Activated naive CD4-positive, alpha-beta T cell treated with Interleukin-2 at 50 U/mL for 16 hours (primary cell): ENCODE measurements around the gene EVPL.
"Not testable (repeated sequence)": the region's sequence is repeated elsewhere in the genome, so short reads cannot be mapped to it uniquely, and the experiment has no call there.

Experiments used
- DNase-seq: peaks from one replicate; pipeline ENCODE4 v3.0.0-alpha.2; 2020

EVPL gene

DNA sequence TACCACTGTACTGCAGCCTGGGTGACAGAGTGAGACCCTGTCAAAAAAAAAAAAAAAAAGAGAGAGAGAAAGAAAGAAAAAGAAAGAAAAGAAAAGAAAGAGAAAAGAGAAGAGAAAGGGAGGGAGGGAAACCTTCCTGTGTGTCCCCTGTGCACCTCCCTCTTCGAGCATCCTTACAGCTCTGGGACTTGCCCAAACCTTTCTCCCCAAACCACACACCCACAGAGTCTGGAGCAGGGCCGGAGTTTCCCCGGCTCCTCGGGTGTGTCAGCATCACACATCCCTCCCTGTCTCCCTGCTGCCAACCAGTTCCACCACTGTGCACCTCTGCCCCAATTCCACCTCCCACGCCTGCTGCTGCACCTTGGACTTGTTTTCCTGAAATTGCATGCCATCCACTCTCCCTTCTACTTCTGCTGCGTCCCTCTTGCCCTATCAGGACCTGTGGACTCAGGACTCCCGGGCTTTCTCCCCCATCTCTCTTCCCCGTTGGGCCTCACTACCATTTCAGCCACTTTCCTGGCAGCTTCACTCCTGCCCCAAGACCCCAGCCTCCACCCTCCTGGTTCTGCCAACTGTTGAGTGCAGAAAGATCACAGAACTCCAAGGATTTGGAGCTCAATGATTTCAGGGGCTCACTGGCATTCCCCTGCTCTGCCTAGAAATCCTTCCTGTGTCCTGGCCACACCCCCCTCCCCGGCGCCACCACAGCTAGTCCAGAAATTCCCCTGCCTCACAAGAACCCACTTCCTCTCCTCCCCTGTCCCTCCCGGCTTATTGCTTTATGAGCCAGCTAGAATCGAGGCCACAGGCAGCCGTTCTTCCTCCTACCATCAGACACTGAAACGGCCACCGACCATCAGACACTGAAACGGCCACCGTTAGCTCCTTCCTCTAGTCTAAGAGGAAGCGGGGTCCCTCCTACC lies 30.2 kb downstream of the EVPL start:
- DNase-seq: peak; percentile 42

DNA sequence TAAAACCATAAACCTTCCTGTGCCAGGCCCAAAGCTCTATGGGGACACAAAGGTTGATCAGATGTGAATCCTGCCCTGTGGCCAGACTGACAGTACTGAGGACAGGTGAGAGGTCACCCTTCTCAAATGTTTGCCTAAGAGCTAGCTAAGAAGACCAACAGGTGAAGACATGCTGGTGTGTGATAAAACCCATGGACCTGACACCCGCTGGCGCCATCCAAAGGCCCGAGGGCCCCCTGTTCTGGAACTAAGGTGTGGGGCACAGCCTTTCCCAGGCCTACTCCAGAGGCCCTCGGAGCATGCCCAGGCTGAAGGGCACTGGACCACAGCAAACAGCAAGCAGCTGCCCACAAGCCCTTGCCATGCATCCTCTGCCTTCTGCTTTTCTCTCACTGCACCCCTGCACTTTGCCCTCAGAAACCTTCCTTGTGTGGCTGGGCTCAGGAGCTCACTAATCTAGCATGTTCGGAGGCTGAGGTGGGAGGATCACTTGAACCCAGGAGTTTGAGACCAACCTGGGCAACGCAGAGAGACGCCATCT lies 31.7 kb downstream of the EVPL start:
- no peak for DNase-seq

DNA sequence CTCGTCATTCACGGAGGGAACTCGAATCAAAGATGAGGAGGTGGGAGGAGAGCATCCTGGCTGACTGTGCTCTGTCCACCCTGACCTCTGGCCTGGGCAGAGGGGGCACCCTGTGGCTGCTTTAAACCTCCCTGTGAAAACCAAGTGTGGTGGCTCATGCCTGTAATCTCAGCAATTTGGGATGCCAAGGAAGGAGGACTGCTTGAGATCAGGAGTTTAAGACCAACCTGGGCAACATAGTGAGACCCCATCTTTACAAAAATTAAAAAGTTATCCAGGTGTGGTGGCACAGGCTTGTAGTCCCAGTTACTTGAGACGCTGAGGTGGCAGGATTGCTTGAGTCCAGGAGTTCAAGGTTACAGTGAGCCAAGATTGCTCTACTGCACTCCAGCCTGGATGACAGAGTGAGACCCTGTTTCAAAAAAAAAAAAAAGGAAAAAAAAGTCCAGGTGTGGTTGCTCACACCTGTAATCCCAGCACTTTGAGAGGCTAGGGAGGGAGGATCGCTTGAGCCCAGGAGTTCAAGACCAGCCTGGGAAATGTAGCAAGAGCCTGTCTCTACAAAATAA lies 32.2 kb downstream of the EVPL start:
- DNase-seq: no peak

DNA sequence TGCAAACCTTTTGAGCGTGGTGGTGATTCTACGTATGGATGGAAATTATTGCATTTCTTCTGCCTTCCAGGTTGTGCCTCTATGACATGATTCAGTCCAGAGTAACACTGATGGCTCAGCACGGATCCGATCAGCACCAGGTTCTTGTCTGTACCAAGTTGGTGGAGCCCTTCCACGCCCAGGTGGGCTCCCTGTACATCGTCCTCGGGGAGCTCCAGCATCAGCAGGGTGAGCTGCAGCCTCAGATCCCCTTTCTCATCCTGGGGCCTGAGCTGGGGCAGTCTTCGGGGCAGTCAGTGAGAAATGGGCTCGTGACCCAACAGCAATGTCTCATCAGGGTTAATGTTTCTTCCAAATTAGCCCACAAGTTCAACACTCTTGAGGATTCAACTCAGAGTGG lies 35.7 kb downstream of the EVPL start:
- no peak for DNase-seq

DNA sequence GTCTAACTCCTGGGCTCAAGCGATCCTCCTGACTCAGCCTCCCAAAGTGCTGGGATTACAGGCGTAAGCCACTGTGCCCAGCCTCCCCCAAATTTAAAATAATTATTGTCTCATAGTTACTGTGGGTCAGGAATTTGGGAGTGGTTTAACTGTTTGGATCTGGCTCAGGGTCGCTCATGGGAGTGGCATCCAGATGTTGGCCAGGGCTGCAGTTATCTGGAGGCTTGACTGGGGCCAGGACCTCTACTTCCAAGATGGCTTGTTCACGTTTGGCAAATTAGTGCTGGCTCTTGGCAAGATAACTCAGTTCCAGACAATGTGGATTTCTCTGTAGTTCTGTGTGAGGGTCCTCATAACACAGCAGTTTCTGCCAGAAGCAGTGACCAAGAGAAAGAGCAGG lies 40.1 kb downstream of the EVPL start:
- DNase-seq: no peak

DNA sequence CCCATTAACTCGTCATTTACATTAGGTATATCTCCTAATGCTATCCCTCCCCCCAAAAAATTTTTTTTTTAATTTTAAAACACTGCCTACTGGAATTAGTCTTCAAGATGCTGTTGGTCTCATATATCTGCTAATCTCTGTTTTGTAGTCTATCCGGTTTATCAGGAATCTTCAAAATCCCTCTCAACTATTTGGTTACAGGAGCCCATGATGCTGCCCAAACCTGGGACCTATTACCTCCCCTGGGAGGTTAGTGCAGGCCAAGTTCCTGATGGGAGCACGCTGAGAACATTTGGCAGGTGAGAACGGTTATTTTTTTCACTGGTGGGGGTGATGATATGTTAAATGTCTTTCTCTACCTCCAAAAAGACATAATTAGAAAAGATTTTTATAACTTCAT lies 41.1 kb downstream of the EVPL start:
- no peak for DNase-seq

DNA sequence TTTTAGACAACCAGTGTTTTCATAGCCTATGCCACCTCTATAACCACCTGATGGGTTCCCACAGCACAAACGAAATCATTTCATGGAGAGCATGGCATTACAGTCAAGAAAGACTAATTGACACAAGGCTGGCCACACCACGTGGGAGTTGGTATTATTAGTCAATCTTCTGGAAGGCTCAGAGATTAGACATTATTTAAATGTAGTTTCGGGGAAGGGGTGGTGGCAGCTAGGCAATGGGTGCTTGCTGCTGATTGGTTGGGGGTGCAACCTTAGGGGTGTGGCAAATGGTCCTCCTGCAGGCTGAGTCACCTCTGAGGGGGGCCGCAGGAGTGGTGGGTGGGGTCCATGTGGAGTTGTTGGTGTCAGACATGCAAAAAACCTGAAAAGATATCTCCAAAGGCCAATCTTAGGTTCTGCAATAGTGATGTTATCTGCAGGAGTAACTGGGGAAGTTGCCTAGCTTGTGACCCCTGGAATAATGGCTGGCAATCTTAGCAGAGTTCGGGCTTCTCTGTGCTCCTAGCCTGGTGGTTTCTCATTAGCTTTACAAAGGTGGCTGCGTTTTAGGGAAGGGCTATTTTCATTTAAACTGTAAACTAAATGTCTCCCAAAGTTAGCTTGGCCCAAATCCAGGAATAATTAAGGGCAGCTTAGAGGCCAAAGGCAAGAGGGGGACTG lies 43.5 kb downstream of the EVPL start:
- no peak for DNase-seq

DNA sequence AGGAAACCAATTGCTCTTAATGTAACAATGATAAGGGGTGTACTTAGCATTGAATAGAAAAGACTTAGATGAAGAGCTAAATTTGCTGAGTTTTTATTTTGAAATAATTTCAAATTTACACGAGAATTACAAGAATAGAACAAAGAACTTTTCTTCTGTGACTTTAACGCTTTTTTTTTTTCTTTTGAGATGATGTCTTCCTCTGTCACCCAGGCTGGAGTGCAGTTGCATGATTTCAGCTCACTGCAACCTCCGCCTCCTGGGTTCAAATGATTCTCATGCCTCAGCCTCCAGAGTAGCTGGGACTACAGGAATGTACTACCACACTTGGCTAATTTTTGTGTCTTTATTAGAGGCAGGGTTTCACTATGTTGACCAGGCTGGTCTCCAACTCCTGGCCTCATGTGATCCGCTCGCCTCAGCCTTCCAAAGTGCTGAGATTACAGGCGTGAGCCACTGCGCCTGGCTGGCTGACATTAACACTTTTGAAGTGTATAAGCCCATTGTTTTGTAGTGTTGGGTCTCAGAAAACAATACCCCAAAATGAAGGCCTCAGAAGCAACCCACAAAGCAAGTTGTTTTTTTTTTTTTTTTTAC lies 46.0 kb downstream of the EVPL start:
- DNase-seq: no peak

DNA sequence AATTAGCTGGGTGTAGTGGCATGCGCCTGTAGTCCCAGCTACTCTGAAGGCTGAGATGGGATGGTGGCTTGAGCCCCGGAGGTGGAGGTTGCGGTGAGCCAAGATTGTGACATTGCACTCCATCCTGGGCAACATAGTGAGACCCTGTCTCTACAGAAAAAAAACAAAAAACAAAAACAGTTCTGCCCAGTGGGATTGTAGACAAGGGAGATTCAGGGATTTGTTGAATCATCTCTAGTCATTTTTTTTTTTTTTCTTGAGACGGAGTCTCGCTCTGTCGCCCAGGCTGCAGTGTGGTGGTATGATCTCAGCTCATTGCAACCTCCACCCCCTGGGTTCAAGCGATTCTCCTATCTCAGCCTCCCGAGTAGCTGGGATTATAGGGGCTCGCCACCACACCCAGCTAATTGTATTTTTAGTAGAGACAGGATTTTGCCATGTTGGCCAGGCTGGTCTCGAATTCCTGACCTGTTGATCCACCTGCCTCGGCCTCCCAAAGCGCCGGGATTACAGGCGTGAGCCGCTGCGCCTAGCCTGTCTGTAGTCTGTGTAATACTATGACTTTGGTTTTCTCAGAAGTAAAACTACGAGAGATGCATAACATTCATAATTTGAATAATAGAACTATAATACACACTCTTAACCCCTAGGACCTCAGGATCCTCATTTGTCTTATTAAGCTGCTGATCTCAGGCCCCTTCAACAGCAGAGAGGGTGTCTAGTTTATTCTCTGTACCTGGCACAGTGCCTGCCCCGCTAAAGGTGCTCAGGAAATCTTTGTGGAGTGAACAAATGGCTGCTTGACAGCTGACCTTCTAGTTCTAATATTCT lies 46.7 kb downstream of the EVPL start:
- DNase-seq: no peak

DNA sequence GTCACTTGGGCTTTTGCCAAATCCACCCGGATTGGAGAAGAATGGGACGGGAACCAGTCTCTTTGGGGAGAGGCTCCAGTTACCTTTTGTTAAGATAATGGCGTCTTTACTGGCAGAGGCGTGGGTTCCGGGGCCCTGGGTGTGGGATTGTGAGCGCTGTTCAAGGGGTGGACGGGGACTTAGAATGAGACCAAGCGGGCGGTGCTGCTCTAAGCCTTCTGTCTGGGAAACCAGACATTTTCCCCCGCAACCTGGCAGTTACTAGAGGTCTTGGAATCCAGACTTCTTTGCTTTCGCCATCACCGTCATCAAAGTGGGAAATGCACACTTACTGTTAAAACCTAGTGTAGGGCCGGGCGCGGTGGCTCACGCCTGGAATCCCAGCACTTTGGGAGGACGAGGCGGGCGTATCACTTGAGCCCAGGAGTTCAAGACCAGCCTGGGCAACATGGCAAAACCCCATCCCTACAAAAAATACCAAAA lies 47.4 kb downstream of the EVPL start:
- no peak for DNase-seq

DNA sequence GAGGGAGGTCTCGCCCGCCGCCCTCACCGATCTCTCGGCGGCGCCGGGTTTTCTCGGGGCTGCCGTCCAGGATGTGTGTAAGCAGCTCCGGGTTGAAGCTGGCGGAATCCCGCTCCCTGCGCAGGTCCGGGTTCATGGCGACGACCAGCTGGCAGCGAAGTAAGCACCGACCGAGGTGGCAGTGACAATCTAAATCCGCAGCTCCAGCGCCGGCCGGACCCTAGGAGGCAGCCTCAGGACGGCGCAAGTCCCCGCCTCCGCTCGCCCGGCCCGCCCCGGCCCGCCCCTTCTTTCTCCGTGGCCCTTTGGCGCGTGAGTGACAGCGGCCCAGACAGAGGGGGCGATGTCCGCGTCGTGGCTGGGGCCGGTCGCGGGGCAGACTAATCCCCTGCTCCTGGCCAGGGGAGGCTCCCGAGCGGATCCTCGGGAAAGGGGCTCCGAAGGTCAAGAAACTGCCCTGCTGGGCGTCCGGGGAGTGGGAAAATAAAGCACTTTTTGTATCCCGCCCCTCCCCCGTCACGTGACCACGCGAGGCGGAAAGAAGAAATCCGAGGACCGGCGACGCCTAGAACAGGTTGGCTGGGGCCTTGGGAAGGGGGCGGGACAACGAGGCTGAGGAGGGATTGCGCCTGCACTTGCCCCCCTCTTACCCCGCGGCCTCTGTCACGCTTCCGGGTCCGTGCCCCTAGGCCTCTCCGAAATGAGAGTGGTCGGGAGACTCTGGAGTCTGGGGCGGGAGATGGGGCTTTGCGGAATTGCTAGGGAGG lies 48.0 kb downstream of the EVPL start, which contains the start of the genes ACOX1 and TEN1:
Gene ACOX1 (minus strand): TSS at position 229 of the 767 bp plus-strand sequence. CDS start 93 bp downstream, at position 136.
Gene TEN1 (plus strand): TSS at position 303 of the 767 bp plus-strand sequence. CDS start 6,953 bp downstream, outside the sequence.
- peak; percentile 97 for DNase-seq

DNA sequence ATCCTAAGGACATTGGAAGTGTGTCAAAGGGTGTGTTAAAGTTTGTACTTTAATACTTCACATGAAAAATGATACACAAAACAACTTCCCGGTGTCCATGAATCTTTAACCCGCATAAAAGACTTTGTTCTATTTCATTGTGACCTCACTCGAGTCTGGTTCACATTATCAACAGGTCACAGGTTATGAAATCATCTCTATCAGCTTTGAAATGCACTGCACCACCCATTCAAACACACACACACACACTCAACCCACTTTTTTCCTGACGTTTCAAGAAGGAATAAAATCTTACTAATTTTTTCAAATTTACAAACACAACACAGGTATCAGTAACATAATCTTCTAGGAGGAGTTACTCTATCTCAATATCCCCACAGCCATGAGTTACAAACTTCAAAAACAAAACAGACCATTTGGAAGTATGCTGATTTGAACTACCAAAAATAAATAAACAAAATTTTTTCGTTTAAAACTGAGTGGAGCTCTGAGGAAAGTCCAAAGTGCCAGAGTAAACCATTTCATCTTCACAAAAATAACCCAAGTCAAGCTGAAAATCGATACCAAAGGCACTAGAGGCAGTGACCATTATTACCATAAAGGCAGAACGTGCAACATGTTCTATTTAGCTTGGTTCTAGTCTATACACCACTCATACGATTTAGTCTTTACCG lies 50.8 kb downstream of the EVPL start:
- DNase-seq: no peak

DNA sequence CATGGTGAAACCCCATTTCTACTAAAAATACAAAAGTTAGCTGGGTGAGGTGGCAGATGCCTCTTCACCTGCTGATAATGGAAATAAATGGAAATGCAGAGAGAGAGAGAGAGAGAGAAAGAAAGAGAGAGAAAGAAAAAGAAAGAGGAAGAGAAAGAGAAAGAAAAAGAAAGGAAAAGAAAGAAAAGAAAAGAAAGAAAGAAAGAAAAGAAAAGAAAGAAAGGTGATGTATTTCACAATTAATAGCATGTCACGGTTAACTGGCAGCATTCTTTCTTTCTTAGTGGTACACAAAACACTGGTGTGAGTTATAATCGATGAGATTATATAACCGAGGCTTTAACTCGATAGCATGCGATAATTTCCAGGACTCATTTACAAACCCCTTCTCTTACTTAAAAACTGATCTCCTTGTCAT lies 51.3 kb downstream of the EVPL start:
- DNase-seq: no peak

DNA sequence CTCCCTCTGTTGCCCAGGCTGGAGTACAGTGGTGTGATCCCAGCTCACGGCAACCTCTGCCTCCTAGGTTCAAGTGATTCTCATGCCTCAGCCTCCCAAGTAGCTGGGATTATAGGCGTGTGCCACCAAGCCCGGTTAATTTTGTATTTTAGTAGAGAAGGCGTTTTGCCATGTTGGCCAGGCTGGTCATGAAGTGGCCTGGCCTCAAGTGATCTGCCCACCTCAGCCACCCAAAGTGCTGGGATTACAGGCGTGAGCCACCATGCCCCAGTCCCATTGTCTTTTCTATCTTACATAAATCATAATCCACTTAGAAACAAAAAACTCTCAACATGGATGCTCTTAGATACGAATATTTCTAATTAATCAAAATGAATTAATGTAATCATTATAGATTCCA lies 51.9 kb downstream of the EVPL start:
- not testable (repeated sequence) for DNase-seq

DNA sequence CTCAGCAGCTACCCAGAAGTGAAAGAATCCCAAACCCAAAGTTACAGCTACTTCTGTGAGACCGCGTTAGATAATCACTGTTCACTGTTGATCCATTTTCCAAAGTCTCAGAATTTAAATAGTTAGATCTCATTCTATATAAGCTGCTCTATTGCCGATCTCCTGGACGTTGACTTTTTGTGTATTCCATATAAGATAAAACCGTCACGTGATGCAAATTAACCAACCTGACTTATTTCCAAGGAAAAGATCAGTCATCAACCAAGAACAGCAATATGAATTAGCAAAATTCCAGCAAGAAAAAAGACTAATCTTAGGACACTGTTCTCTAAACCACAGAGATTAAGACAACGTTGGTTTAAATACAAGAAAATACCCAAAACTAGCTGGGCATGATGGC lies 56.5 kb downstream of the EVPL start:
- DNase-seq: no peak

DNA sequence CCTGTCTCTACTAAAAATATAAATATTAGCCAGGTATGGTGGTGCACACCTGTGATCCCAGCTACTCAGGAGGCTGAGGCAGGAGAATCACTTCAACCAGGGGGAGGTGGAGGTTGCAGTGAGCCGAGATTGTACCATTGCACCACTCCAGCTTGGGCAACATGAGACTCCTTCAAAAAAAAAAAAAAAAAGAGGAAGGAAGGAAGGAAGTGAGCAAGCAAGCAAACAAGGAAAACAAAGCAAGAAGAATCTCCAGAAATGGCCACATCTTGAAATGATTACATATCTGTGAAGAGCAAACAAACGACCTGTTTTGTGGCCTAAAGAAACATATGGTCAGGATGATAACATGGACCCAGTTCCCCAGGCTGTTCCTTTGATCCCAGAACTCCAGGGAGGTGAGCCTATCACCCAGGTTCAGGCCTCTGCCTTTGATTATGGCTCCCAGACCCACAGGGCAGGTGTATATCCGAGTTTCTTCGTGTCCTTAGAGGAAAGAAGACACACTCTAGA lies 57.0 kb downstream of the EVPL start:
- DNase-seq: no peak

DNA sequence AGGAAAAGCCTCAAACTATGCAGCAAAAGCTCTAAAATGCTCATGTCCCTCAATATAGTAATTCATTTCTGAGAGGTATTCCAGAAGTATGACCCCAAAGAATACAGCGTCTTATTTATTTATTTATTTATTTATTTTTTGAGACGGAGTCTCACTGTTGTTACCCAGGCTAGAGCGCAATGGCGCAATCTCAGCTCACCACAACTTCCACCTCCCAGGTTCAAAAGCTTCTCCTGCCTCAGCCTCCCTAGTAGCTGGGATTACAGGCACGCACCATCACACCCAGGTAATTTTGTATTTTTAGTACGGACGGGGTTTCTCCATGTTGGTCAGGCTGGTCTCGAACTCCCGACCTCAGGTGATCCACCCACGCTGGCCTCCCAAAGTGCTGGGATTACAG lies 58.1 kb downstream of the EVPL start:
- not testable (repeated sequence) for DNase-seq

DNA sequence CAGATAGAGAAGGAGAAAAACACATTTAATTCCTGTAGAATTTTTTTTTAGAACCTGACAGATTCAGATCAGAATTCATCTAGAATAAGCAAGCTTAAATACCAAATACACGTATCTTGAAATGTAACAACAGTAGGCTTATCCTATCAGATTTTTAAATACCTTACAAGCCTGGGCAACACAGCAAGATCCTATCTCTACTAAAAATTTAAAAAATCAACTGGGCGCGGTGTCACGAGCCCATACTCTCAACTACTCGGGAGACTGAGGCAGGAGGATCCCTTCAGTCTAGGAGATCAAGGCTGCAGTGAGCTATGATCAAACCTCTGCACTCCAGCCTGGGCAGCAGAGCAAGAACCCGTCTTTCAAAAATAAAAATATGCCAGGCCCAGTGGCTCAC lies 61.6 kb downstream of the EVPL start:
- no peak for DNase-seq

DNA sequence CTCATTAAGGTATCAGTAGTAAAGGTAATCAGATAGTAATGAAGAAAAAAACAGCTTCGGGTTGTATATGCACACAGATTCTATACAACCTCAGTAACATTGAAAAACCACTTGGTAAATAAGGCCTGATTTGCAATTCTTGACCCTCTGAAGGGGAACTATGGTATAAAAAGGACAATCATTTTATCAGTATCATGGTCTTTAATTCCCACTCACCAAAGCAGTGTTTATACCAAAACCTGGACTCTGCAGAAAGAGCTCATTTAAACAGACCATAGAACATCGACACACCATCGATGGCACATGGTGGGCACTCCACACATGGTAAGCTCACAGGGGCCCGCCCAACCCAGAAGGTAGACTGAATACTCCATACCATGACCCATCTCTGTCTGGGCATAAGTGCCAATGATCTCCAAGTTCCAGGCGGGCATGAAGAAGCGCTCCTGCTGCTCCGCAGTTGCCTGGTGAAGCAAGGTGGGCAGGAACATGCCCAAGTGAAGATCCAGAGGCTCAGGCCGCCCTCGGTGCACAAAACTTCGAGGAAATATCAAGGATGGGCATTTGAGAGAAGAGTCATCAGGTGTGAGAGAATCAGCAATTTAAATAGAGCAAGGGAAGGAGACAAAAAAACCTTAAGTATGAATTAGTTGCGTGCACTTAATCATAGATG lies 67.1 kb downstream of the EVPL start:
- no peak for DNase-seq
